NCI-H524 (cell line): ENCODE data around the gene E2F6.

Source experiments
- DNase-seq, 2 experiments: peaks; one replicate each; lab custom pipeline; 2025; lab: John Stamatoyannopoulos, UW

E2F6 gene

GRCh38 chr2:11465485-11466306, at the start of gene E2F6:
E2F6 (minus strand) TSS chr2:11466161; CDS start chr2:11465879, 282 bp downstream.
- peak; percentile 90 to 95 for DNase-seq

- peak; percentile 49 to 81 for DNase-seq
Observed at GRCh38 chr2:11515490-11515981, 49.6 kb upstream of the E2F6 start.

GRCh38 chr2:11514904-11515303, 48.9 kb upstream of the E2F6 start:
- no peak for DNase-seq

DNA sequence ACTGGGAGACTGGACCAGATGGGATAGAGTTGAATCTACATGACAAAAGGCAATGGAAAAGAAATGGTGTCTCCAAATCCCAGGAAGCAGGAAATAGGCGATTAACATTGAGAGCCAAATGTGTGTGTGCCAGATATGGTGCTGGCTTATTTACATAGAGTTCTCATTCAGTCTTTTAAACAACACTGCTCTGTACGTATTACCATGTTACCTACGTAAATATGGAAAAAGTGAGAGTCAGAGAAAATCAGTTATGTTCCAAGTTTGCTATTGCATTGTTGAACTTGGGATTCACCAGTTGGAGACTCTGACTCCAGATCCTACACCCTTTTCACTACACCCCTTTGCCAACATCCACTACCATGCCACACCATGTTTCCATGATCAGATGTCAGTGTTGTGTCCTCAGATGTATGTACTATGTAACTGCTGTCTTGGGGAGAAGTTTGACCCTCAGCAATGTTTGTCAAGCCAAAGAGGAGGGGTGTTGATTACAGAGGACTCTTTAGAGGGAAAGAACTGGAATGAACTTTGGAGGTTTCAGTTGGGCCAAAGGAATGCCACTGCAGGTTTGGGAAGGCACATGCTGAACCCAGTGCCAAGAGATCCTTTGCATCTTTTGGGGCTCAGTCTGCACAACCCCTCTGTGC, 48.2 kb upstream of the E2F6 start:
- DNase-seq: no peak

DNA sequence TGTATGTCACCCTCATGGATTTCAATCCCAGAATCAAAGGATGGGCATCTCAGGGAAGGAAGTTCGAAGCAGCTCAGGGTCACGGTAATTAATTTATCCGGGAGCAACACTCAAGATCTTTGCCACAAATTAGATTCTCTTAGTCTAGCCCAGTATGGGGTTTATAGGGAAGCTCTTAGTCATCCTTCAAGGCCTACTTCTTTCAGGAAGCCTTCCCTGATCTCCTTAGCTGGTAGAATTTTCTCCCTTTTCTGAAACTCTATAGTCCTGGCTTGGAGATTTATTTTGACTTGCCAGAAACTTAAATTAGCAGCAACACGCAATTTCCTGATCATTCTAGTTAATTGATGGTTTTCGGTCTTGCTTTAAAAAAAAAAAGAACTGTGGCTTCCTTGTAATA, 47.4 kb upstream of the E2F6 start:
- no peak for DNase-seq

DNA sequence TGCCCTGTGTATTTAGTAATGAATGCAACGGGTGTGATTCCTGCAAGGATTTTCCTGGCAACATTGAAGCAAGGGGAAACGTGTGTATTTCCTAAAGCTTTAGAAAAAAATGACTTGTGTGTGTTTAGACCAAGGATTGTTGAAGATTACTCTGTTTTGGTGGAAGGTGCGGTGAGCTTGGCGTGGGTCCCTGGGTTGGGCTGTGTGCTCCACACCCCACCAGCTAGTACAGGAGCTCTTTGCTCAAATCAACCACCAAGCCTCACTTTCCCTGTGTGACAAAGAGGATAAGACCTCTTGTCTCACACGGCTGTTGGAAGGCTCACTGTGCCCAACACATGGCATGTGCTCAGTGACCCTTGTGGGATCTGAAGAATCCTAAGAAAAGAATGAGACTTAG, 46.5 kb upstream of the E2F6 start:
- DNase-seq: no peak

DNA sequence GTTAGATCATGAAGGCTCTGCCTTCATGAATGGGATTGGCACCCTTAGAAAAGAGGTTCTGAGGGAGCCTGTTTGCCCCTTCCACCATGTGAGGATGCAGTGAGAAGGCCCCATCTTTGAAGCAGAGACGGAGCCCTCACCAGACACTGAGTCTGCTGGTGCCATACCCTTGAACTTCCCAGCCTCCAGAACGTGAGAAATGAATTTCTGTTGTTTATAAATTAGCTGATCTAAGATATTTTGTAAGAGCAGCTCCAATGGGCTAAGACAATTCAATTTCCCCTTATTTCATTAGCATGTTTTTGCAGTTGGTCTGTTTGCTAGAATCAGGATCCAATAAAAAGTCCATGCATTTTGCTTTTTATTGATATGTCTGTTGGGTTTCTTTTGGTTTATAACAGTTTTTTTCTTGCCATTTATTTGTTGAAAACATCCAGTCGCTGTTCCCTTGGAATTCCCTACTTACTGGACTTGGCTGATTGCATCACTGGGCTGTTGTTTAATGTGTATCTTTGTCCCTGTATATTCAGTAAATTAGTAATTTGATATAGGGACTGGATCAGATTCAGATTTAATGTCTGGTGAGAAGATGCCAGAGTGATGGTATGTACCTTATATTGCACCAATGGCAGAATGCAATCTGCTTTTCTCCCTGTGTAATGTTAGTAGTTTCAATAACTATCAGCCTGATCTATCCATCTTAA, 43.8 kb upstream of the E2F6 start:
- no peak for DNase-seq

DNA sequence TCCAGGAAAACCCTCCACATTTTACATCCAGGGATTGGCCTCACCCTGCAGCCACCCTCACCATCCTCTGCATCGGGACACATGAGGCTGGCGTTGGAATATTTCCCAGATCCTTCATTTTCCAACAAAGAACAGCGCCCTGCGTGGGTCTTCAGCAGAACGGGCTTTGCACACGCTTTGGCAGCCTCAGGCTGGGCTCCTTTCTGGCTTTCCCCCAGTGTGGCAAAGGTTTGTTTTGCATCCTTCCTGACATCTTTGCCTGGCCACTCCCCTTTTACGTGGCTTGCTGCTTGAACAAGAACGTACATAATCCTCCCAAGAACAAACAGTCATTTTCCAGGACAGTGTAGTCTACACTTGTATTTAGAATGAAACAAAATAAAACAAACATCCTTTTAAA, 42.3 kb upstream of the E2F6 start:
- no peak for DNase-seq

- no peak for DNase-seq
Observed at GRCh38 chr2:11507517-11507916, 41.6 kb upstream of the E2F6 start.

DNA sequence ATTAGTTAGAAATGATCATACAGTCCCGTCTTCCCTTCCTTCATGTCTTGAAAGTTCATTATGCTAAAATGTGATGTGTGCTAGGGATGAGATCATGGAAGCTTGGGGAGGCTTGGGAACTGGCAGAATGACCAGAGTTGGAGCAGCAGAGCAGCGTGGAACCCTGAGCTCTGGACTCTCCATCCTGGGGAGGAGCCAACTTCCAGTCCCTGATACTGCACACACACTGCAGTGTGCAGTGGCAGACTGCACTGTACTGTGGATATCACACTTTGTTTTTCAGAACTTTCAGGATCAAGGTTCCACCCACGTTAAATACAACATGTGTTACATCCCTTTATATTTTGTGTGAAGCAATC, 40.6 kb upstream of the E2F6 start:
- DNase-seq: no peak

DNA sequence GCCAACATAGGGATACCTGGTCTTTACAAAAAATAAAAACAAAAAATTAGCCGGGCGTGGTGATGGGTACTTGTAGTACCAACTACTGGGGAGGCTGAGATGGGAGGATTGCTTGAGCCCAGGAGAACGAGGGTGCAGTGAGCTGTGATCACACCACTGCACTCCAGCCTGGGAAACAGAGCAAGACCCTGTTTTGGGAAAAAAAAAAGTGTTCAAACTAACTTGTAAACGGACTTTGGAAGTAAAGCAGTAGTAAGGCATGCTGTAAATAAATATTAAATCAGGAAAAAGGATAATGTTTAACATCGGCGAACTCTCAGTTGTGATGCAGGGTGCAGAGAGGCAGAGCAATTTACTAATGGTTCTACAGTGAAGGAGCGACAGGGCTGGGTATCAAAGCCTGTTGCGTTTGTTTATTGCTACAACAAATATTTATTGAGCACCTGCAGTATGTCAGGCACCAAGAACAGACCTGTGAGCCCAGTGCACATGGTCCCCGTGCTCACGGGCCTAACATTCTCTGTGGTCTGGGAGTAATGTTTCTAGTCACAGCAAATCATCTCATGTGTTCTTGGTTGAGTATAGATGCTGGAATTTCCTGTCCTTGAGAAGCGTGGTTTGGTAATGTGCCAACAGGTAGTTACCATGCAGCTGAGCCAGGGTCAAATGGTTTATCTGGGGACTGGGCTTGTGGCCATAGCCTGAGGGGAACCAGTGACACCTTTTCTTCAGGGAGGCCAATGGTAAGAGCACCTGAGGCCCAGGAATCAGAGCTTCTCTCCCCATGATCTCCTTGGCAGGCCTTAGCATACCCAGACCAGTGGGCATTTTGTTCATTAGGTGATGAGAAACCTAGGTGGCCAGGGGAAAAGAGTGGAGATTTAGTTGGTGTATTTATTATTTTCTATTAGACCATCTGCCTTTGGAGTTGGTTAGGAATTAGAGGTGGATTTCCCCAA, 40.0 kb upstream of the E2F6 start:
- DNase-seq: no peak

DNA sequence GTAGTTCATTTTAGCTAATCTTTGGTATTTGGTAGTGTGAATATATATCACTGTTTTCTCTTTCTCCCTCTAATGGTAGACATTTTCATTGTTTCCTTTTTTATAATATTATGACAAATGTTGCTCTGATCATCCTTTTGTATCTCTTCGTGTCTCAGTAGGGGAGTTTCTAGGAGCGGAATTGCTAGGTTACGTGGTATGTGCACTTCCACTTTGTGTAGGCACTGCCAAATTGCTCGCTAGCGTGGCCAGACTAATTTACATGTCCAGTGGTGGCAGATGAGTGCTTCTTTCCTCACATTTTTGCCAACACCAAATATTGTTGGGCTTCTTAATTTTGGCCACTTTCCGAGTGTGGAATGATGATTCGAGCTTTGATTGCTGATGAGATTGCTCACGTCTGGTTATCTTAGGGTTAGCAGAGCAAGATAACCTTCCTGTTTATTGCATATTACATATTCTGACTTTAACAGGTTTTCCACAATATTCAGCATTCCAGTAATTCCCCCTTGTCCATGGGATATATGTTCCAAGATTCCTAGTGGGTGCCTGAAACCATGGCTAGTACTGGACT, 37.5 kb upstream of the E2F6 start:
- no peak for DNase-seq

DNA sequence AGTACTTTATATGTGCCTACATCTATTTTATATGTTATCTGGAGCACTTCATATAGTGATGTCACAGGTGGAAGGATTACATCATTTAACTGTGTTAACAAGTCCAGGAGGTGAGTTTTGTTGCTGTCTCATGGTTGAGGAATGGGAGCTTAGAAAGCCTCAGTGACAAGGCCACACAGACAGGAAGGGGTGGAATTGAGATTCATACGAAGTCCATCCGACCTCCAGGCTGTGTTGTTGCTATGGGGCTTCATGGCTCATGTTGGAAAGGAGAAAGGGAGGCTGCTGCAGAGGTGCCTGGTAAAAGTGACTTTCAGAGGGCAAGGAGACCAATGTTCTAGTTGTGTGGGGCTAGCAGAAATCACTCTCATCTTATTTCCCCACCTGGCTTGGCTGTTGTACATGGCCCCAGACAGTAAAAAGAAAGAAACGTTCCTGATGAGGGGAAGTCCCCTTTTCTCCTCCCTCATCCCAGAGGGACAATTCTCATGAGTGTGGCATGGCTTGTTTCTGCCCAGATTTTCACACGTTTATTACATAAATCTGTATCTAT, 36.9 kb upstream of the E2F6 start:
- no peak for DNase-seq

DNA sequence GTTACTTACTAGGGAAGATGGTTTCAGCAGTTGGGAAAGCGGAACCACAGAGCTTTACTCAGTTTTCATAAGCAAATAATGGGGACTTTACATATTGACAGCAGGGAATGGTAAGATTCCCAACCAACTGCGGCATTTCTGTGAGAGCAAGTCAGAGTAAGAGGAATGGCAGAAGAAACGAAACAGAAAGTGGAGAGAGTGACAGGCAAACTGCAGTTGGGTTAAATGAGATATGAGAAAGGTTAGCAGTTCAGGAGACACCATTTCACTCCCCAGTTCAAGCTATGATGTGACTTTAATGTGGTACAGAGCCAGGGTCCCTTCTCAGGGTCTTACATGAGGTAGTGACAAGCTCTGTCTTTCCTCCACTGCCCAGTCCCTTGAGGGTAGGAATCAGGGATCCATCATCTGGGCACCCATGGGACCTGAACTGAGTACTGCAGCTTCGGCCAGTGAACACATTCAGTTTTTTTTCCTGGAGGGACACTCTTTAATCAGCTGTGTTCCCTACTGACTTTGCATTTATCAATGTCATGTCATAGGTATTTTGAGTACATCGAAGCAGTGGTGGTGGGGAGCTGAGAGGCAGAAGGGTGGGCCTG, 34.8 kb upstream of the E2F6 start:
- DNase-seq: no peak

DNA sequence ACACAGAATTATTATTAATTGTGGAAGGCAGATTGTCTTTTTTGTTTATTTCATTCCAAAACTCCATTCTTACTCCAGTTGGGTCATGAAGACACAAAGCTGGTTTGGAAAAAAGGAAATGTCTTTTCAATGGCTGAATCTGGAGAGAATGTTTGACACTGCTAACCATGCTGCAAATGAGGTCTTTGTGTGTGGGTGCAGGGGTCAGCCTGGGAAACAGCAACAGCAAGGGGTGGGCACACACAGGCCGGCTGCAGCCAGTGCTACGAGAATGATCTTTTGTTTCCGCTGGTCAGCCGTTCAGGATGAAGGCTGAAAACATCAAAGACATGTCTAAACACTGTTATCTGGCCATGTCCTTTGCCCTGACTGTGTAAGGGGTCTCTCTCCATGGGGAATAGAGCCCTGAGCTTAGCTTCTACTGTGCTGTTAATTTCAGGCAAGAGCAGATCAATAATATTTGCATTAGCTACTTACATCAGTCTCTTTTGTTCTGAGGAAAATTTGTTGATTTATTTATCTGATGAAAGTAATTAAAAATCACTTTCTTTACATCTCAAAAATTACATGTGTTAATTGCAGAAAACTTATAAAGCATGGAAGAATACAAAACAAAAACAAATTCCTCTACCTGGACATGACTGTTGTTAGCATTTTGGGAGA, 33.3 kb upstream of the E2F6 start:
- no peak for DNase-seq

DNA sequence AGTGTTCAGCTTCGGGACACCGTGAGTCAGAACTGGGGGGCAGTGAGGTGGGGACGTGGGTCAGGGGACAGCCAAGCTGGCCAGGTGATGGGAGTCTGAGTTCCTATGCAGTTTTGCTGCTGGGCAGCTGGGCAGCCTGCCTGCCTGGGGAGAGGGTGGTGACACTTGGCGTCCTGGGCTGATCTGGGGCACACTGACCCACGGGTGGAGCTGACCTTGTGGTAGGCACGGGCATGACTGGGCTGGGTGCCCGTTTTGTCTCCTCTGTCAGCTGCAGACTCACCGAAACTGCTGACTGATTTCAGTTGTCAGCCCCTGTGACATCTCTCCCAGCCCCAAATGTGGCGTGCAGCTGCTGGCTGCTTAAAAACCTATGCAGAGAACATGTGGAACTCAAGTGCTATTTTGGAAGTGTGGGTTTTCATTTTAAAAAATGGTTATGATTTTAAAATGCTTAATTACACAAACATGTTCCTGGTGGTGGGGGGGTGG, 32.6 kb upstream of the E2F6 start:
- no peak for DNase-seq

DNA sequence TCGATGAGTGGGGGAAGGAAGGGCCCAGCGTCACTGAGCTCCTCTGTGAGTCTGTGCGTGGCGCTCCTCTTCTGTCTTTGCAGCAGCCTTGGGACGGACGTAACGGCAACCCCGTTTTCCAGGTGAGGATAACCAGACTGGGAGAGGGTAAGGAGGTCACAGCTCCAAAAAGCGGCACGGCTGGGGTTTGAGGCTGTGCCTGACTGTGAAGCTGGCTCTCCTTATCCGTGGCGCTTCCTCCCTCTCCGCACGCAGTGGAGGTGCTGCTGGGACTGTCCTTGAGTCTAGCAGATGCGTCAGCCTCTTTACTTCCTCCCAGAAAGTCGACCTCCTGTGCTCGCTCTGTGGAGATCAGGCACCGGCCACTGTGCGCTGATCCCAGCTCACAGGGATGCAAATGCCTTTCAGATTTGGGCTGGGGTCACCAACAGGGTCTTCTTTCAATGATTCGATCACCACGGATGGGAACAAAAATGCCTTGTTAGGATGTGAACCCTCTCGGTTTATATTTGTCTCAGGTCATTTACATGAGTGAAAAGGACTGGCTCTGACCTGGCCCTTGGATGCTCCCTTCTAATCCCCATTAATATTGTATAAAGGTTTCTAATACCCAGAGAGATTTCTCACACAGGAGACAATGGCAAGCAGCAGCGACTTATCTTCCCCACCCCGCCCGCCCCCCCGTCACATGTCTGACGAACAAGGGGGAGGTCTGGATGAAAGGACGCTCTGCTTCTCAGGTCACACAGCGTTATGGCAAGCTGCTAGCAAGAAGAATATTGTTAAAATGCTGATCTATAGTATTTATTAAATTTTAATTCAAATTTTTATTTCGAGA, 30.1 kb upstream of the E2F6 start:
- peak; percentile 82 to 85 for DNase-seq

DNA sequence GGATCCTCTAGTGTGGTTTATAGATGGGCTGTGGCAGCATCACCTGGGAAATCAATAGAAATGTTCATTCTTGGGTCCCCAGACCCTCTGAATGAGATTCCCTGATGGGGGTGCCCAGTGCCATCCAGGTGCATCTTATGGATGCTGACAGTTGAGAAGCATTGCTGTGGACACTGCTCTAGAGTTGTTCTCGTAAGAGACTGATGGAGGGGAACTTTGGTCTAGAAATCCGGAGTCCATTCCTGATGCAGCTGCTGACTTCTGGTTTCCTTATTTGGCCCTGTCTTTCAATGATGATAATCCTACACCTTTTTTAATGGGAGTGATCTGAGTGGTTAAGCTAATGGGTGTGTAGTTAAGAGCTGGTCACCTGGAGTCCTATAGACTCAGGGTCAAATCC, 28.3 kb upstream of the E2F6 start:
- DNase-seq: no peak

- DNase-seq: no peak
Observed at GRCh38 chr2:11493282-11493681, 27.3 kb upstream of the E2F6 start.
